GM13976 (cell line): Measurements from ENCODE around the gene SLC2A13.
"Not testable (repeated sequence)": the region's sequence is repeated elsewhere in the genome, so short reads cannot be mapped to it uniquely, and the experiment has no call there.

Experiments used
- DNase-seq: peaks from one replicate; pipeline ENCODE4 v3.0.0; 2012; ENCODE audit warnings: low spot score
- CTCF ChIP-seq: IDR thresholded peaks from 2 replicates; pipeline ENCODE4 v1.5.1; 2012; ENCODE audit warnings: borderline replicate concordance, mild to moderate bottlenecking; ENCODE audit not compliant: insufficient read depth; ENCODE audit errors: extremely low read depth, missing control alignments, control extremely low read depth
- in situ Hi-C: fragments of 300-500 bp; cut with MboI; formaldehyde crosslinking; loops from one replicate; pipeline ENCODE4 v1.12.0; 2022; ENCODE audit warnings: low sequenced_read_pairs, mixed read lengths, inconsistent platforms; ENCODE audit not compliant: unreplicated experiment

SLC2A13 gene

GRCh38 chr12:40038619-40039018 is 67.3 kb downstream of the SLC2A13 start:
- in situ Hi-C loops = no loop called here
- no peak for TF ChIP-seq CTCF

GRCh38 chr12:40034712-40035111 is 71.2 kb downstream of the SLC2A13 start:
- in situ Hi-C loops = no loop called here
- no peak for TF ChIP-seq CTCF
- DNase-seq = no peak

More at GRCh38 chr12:40038619-40039018, 67.3 kb downstream of the SLC2A13 start:
- DNase-seq = no peak

GRCh38 chr12:40034156-40034555 is 71.7 kb downstream of the SLC2A13 start:
- TF ChIP-seq CTCF = no peak
- DNase-seq = no peak
- in situ Hi-C loops = no loop called here

- DNase-seq = no peak
- in situ Hi-C loops = no loop called here
- TF ChIP-seq CTCF = no peak
These were observed 72.6 kb downstream of the SLC2A13 start for GRCh38 chr12:40033242-40033630.

- DNase-seq = no peak
- TF ChIP-seq CTCF = no peak
- in situ Hi-C loops = no loop called here
These were observed 73.2 kb downstream of the SLC2A13 start for GRCh38 chr12:40032433-40033241.

- no peak for DNase-seq
- no peak for TF ChIP-seq CTCF
- in situ Hi-C loops = no loop called here
These were observed 73.9 kb downstream of the SLC2A13 start for GRCh38 chr12:40031965-40032364.

GRCh38 chr12:40030970-40031369 is 74.9 kb downstream of the SLC2A13 start:
- in situ Hi-C loops, DNase-seq: not testable (repeated sequence)
